PC-9 (cell line): ENCODE measurements around the gene IRGC. TPM values are rescaled to one million over a fixed set of nuclear protein-coding genes. Genes with fewer than 3 reads are reported as not detected.
A peak's percentile ranks its signal among the peaks of the same experiment; 100 is the strongest.

ENCODE experiments used
- BruUV-seq: library from RNA; stranded (reverse); fragments of 400-500 nt; replicated peaks from 2 replicates; lab custom pipeline; 2021; lab: Mats Ljungman, UMichigan
- CTCF ChIA-PET: fragments of 300-600 bp; sonication (Branson Sonifier 250); formaldehyde crosslinking; loops from one replicate; lab custom pipeline; 2022; ENCODE audit warnings: antibody characterized with exemption; lab: Charles Lee
- POLR2A ChIA-PET: fragments of 300-600 bp; sonication (Branson Sonifier 250); formaldehyde crosslinking; loops from one replicate; lab custom pipeline; 2022; ENCODE audit warnings: antibody characterized with exemption; ENCODE audit not compliant: unreplicated experiment; lab: Charles Lee
- DNase-seq, 2 experiments: peaks; one replicate each; pipeline versions ENCODE4 v3.0.0 to v3.0.0-alpha.2; 2015 to 2022; ENCODE audit warnings: mixed read lengths in 1 of 2
- H2AFZ ChIP-seq: fragments of 200-600 bp; sonication (generic); 2 replicates; pipeline ENCODE4 v1.8.1; 2017; ENCODE audit warnings: antibody characterized with exemption
- H3F3A ChIP-seq: fragments of 200-600 bp; sonication (generic); 2 replicates; pipeline ENCODE4 v1.8.1; 2017; ENCODE audit warnings: antibody characterized with exemption, mild to moderate bottlenecking, low read depth; ENCODE audit not compliant: insufficient read depth
- H3K27ac ChIP-seq: fragments of 200-600 bp; sonication (generic); 2 replicates; pipeline ENCODE4 v1.6.1; 2016; ENCODE audit warnings: mixed run types
- H3K27me3 ChIP-seq: fragments of 200-600 bp; sonication (generic); 2 replicates; pipeline ENCODE4 v1.6.1; 2016; ENCODE audit warnings: low read depth, mixed run types; ENCODE audit not compliant: insufficient read depth
- H3K36me3 ChIP-seq: fragments of 200-600 bp; sonication (generic); 2 replicates; pipeline ENCODE4 v1.6.1; 2016; ENCODE audit warnings: low read depth, mixed run types
- H3K4me1 ChIP-seq: fragments of 200-600 bp; sonication (generic); replicated peaks from 2 replicates; pipeline ENCODE4 v1.6.1; 2016; ENCODE audit warnings: mixed run types; ENCODE audit not compliant: insufficient read depth
- H3K4me2 ChIP-seq: fragments of 200-600 bp; sonication (generic); 2 replicates; pipeline ENCODE4 v1.6.1; 2017; ENCODE audit warnings: mixed run types
- H3K4me3 ChIP-seq: fragments of 200-600 bp; sonication (generic); 2 replicates; pipeline ENCODE4 v1.6.1; 2016; ENCODE audit warnings: mixed run types
- H3K79me2 ChIP-seq: fragments of 200-600 bp; sonication (generic); 2 replicates; pipeline ENCODE4 v1.6.1; 2017; ENCODE audit warnings: low read depth, mixed run types
- H3K9me2 ChIP-seq: fragments of 200-600 bp; sonication (generic); 2 replicates; pipeline ENCODE4 v1.8.1; 2017; ENCODE audit warnings: mild to moderate bottlenecking; ENCODE audit not compliant: insufficient read depth
- H3K9me3 ChIP-seq: fragments of 200-600 bp; sonication (generic); 2 replicates; pipeline ENCODE4 v1.8.1; 2016; ENCODE audit warnings: low read depth; ENCODE audit not compliant: insufficient read depth
- H4K20me1 ChIP-seq: fragments of 200-600 bp; sonication (generic); 2 replicates; pipeline ENCODE4 v1.8.1; 2017; ENCODE audit not compliant: insufficient read depth
- EZH2 ChIP-seq: fragments of 200-600 bp; sonication (generic); IDR thresholded peaks from 2 replicates; pipeline ENCODE4 v1.8.0; 2017; ENCODE audit warnings: antibody characterized with exemption, low read depth
- intact Hi-C: fragments of 100-400 bp; cut with micrococcal nuclease; formaldehyde crosslinking; loops from one replicate; pipeline ENCODE4 v1.10.0; 2022; ENCODE audit not compliant: unreplicated experiment
- total RNA-seq: library from RNA; stranded (reverse); gene quantifications from 2 replicates; pipeline ENCODE4 v1.2.3, GENCODE V29; 2021
- TF ChIP-seq, protein P1 (sequence below): fragments of 200-600 bp; sonication (generic); conservative IDR thresholded peaks from 2 replicates; pipeline ENCODE4 v1.6.1; 2017; ENCODE audit warnings: mixed run types, antibody characterized with exemption, mild to moderate bottlenecking, moderate library complexity

The IRGC gene
- total RNA-seq, 1 experiment from 2014 or later, result not detected

DNA sequence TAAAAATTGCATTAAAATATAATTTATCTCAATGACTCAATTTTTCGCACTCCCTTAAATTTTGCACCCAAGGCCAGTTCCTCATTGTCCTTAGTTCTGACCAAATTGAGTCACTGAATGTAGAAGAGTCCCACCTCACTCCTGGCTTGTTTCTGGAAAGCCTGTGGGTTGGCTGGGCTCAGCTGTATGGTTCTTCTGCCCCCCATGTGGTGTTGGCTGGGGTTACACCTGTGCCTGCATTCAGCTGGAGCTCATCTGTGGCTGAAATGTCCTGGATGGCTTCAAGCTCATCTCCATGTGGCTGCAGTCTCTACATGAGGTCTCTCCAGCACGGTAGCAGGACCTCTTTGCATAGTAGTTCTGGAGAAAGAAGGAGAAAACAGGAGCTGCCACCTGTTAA, 7.2 kb upstream of the IRGC start:
- intact Hi-C loops, result no loop called here
- H3K4me1 ChIP-seq, result peaks cover 14% of the 10 kb centered on the region; the same call in 1 of the 2 replicates
- POLR2A ChIA-PET, result no interaction called here
- H4K20me1 ChIP-seq, result no peaks in the 10 kb centered on the region
- H3K9me3 ChIP-seq, result 0 out of 2 replicates have a peak, but pooled peaks cover 4% of the 10 kb centered on the region
- H3K27ac ChIP-seq, result no peak overlapping the region
- no peaks in the 10 kb centered on the region for H3K27me3 ChIP-seq
- no peak for DNase-seq
- no TSS peak for BruUV-seq
- no peaks in the 10 kb centered on the region for H3K36me3 ChIP-seq
- no peak overlapping the region for H3K4me3 ChIP-seq
- CTCF ChIA-PET, result no interaction called here
- H3K4me2 ChIP-seq, result no peak overlapping the region
- H2AFZ ChIP-seq, result no peak overlapping the region
- H3K79me2 ChIP-seq, result no peaks in the 10 kb centered on the region
- TF ChIP-seq EZH2, result no peak
- TF ChIP-seq, protein P1, sequence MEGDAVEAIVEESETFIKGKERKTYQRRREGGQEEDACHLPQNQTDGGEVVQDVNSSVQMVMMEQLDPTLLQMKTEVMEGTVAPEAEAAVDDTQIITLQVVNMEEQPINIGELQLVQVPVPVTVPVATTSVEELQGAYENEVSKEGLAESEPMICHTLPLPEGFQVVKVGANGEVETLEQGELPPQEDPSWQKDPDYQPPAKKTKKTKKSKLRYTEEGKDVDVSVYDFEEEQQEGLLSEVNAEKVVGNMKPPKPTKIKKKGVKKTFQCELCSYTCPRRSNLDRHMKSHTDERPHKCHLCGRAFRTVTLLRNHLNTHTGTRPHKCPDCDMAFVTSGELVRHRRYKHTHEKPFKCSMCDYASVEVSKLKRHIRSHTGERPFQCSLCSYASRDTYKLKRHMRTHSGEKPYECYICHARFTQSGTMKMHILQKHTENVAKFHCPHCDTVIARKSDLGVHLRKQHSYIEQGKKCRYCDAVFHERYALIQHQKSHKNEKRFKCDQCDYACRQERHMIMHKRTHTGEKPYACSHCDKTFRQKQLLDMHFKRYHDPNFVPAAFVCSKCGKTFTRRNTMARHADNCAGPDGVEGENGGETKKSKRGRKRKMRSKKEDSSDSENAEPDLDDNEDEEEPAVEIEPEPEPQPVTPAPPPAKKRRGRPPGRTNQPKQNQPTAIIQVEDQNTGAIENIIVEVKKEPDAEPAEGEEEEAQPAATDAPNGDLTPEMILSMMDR, result no peak
- H3K9me2 ChIP-seq, result no peaks in the 10 kb centered on the region
- H3F3A ChIP-seq, result peaks cover 16% of the 10 kb centered on the region

DNA sequence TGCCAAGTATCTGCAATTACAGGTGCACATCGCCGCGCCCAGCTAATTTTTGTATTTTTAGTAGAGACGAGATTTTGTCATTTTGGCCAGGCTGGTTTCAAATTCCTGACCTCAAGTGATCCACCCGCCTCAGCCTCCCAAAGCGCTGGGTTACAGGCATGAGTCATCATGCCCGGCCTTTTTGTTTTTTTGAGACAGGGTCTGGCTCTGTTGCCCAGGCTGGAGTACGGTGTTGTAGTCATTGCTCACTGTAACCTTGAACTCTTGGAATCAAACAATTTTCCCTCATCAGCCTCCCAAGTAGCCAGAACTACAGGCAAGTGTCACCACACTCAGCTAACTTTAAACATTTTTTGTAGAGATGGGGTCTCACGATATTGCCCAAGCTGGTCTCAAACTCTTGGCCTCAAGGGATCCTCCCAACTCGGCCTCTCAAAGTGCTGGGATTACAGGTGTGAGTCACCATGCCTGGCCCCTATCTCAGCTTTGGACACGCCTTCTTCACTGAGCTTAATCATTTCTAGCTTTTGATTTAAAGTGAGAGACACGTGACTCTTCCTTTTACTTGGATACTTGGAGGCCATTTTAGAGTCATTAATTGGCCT, 4.0 kb upstream of the IRGC start:
- Histone ChIP-seq H2AFZ (no peak overlapping the region), H3F3A (peaks cover 21% of the 10 kb centered on the region), H3K27ac (no peak overlapping the region), H3K9me3 (0 out of 2 replicates have a peak, but pooled peaks cover 4% of the 10 kb centered on the region), H3K4me1 (peaks cover 14% of the 10 kb centered on the region; the same call in 1 of the 2 replicates), H3K36me3 (no peaks in the 10 kb centered on the region), H4K20me1 (no peaks in the 10 kb centered on the region), H3K9me2 (no peaks in the 10 kb centered on the region), H3K4me3 (no peak overlapping the region), H3K79me2 (no peaks in the 10 kb centered on the region), H3K4me2 (peak overlapping the region; percentile 3; the same call in 1 of the 2 replicates), H3K27me3 (no peaks in the 10 kb centered on the region)
- ChIA-PET POLR2A (interaction anchor here (0.6 kb wide), 1 partner anchor 43 kb away, joined by 3 read pairs; no protein-coding TSS in a partner anchor), CTCF (interaction anchor here (0.6 to 1.0 kb wide), 2 partner anchors 43 to 48 kb away, joined by 3 to 4 read pairs; no protein-coding TSS in a partner anchor)
- no TSS peak for BruUV-seq
- DNase-seq, result peak; percentile 39 to 56
- intact Hi-C loops, result no loop called here
- TF ChIP-seq, protein P1, result no peak
- no peak for TF ChIP-seq EZH2

DNA sequence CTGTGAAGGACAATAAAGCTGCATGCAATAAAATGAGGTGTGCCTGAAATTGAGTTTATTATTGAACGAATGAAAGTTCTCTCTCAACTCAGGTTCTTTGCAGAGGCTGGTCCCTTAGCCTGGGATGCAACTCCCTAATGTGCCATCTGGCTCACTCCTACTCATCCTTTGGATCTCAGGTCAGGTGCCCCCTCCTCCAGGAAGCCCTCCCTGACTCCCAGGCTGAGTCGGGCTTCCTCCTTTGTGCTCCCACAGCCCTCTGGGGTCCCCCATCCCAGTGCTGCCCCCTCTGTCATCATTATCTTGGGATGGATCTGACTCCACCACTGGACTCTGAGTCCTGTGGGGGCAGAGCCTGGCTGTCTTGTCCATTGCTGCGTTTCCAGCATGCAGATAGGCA, 2.7 kb upstream of the IRGC start:
- Histone ChIP-seq H3K79me2 (no peaks in the 10 kb centered on the region), H3K4me1 (peaks cover 14% of the 10 kb centered on the region; the same call in 1 of the 2 replicates), H3K36me3 (no peaks in the 10 kb centered on the region), H3K4me3 (no peak overlapping the region), H3K27me3 (no peaks in the 10 kb centered on the region), H3K27ac (no peak overlapping the region), H2AFZ (no peak overlapping the region), H4K20me1 (no peaks in the 10 kb centered on the region), H3K9me3 (0 out of 2 replicates have a peak, but pooled peaks cover 4% of the 10 kb centered on the region), H3K9me2 (no peaks in the 10 kb centered on the region), H3F3A (peaks cover 21% of the 10 kb centered on the region), H3K4me2 (no peak overlapping the region)
- ChIA-PET POLR2A (no interaction called here), CTCF (interaction anchor here (0.5 kb wide), 1 partner anchor 38 kb away, joined by 3 read pairs; no protein-coding TSS in a partner anchor)
- no TSS peak for BruUV-seq
- TF ChIP-seq, protein P1, result no peak
- TF ChIP-seq EZH2, result no peak
- intact Hi-C loops, result no loop called here
- no peak for DNase-seq
